Activated naive CD4-positive, alpha-beta T cell (primary cell): Measurements from ENCODE around the gene TFCP2L1.
"Not testable (repeated sequence)": the region's sequence is repeated elsewhere in the genome, so short reads cannot be mapped to it uniquely, and the experiment has no call there.

Source experiments
- DNase-seq, 4 experiments: peaks; one replicate each; lab custom pipeline; 2025; lab: John Stamatoyannopoulos, UW

Gene TFCP2L1

GRCh38 chr2:121242175-121242875 lies 42.7 kb downstream of the TFCP2L1 start:
- no peak for DNase-seq

GRCh38 chr2:121241466-121241865 lies 43.5 kb downstream of the TFCP2L1 start:
- no peak for DNase-seq

- DNase-seq: no peak
Observed at GRCh38 chr2:121240436-121240835, 44.6 kb downstream of the TFCP2L1 start.

GRCh38 chr2:121239969-121240368 lies 45.0 kb downstream of the TFCP2L1 start:
- DNase-seq: no peak

GRCh38 chr2:121239471-121239870 lies 45.5 kb downstream of the TFCP2L1 start:
- DNase-seq: no peak

- DNase-seq: no peak
Observed at GRCh38 chr2:121238828-121239227, 46.2 kb downstream of the TFCP2L1 start.

GRCh38 chr2:121237980-121238665 lies 46.9 kb downstream of the TFCP2L1 start:
- no peak for DNase-seq

- DNase-seq: no peak
Observed at GRCh38 chr2:121237336-121237979, 47.5 kb downstream of the TFCP2L1 start.

GRCh38 chr2:121236650-121237180 lies 48.3 kb downstream of the TFCP2L1 start:
- DNase-seq: no peak

- no peak for DNase-seq
Observed at GRCh38 chr2:121236101-121236640, 48.8 kb downstream of the TFCP2L1 start.

- DNase-seq: no peak
Observed at GRCh38 chr2:121235542-121235941, 49.5 kb downstream of the TFCP2L1 start.

GRCh38 chr2:121234791-121235190 lies 50.2 kb downstream of the TFCP2L1 start:
- DNase-seq: no peak

- DNase-seq: no peak
Observed at GRCh38 chr2:121234144-121234543, 50.9 kb downstream of the TFCP2L1 start.

GRCh38 chr2:121233486-121234110 lies 51.4 kb downstream of the TFCP2L1 start:
- DNase-seq: no peak

GRCh38 chr2:121232626-121233265 lies 52.3 kb downstream of the TFCP2L1 start:
- DNase-seq: no peak

GRCh38 chr2:121231385-121232000 lies 53.5 kb downstream of the TFCP2L1 start:
- DNase-seq: no peak

GRCh38 chr2:121228521-121228920 lies 56.5 kb downstream of the TFCP2L1 start:
- DNase-seq: no peak

GRCh38 chr2:121227381-121228144 lies 57.4 kb downstream of the TFCP2L1 start:
- DNase-seq: not testable (repeated sequence)

GRCh38 chr2:121225681-121226080 lies 59.3 kb downstream of the TFCP2L1 start:
- not testable (repeated sequence) for DNase-seq

GRCh38 chr2:121220995-121221394 lies 64.0 kb downstream of the TFCP2L1 start:
- no peak for DNase-seq
